Testis (tissue), 3 donors: Measurements from ENCODE around the gene GRIK5. TPM values are rescaled to one million over a fixed set of nuclear protein-coding genes. Genes with fewer than 3 reads are reported as not detected.

ENCODE experiments used
- DNase-seq: peaks from one replicate; pipeline ENCODE4 v3.0.0-alpha.2; 2019
- H3K27ac ChIP-seq, 2 donors: fragments of 200-600 bp; sonication (generic); one replicate each; pipeline ENCODE4 v1.5.1; 2019
- H3K27me3 ChIP-seq: fragments of 200-600 bp; sonication (generic); one replicate; pipeline ENCODE4 v1.5.1; 2019
- H3K36me3 ChIP-seq: fragments of 200-600 bp; sonication (generic); one replicate; pipeline ENCODE4 v1.5.1; 2017; ENCODE audit warnings: low read depth; ENCODE audit errors: missing control alignments
- H3K4me1 ChIP-seq: fragments of 200-600 bp; sonication (generic); one replicate; pipeline ENCODE4 v1.5.1; 2019
- H3K4me3 ChIP-seq, 2 donors: fragments of 200-600 bp; sonication (generic); one replicate each; pipeline ENCODE4 v1.5.1; 2017 to 2019
- H3K9me3 ChIP-seq: fragments of 200-600 bp; sonication (generic); one replicate; pipeline ENCODE4 v1.5.1; 2017
- POLR2A ChIP-seq: fragments of 450-650 bp; IDR thresholded peaks from one replicate; pipeline ENCODE4 v1.6.1; 2017; ENCODE audit warnings: antibody characterized with exemption, mild to moderate bottlenecking, moderate library complexity
- WGBS, 2 donors: methylation state at CpG; one replicate each; pipeline ENCODE4 v1.1.5; 2018; 5-methylcytosine and 5-hydroxymethylcytosine counted together
- intact Hi-C: fragments of 100-400 bp; cut with DNase I; formaldehyde crosslinking; loops from one replicate; pipeline ENCODE4 v1.15.1; 2023; ENCODE audit warnings: low total_unique reads
- polyA plus RNA-seq: library from polyadenylated mRNA; stranded (reverse); fragments of 350-450 nt; fragmentation: Illumina TruSeq; extraction: RNeasy Lipid Tissue Mini Kit (QIAGEN cat#74804); gene quantifications from one replicate; pipeline ENCODE4 v1.2.3, GENCODE V29; 2014; ENCODE audit warnings: low read depth, low replicate concordance; ENCODE audit not compliant: insufficient read depth
- total RNA-seq, 2 donors: library from RNA; depleted of rRNA; stranded (reverse); fragments of >200 nt; gene quantifications; one replicate each; pipeline ENCODE4 v1.2.3, GENCODE V29; 2016
- TF ChIP-seq, protein P1 (sequence below), 3 experiments: fragments of 450-650 bp in 2 of 3; fragments of 200-600 bp in 1 of 3; sonication (generic) in 1 of 3; IDR thresholded peaks; one replicate each; pipeline ENCODE4 v1.5.1; 2016 to 2019; ENCODE audit warnings: antibody characterized with exemption in 3 of 3, mild to moderate bottlenecking in 2 of 3, moderate library complexity in 1 of 3

GRIK5 gene
- total and polyA plus RNA-seq, 3 donors from 2014 or later = 31.7 to 87.4 (median 43.8) TPM

- TF ChIP-seq, protein P1, sequence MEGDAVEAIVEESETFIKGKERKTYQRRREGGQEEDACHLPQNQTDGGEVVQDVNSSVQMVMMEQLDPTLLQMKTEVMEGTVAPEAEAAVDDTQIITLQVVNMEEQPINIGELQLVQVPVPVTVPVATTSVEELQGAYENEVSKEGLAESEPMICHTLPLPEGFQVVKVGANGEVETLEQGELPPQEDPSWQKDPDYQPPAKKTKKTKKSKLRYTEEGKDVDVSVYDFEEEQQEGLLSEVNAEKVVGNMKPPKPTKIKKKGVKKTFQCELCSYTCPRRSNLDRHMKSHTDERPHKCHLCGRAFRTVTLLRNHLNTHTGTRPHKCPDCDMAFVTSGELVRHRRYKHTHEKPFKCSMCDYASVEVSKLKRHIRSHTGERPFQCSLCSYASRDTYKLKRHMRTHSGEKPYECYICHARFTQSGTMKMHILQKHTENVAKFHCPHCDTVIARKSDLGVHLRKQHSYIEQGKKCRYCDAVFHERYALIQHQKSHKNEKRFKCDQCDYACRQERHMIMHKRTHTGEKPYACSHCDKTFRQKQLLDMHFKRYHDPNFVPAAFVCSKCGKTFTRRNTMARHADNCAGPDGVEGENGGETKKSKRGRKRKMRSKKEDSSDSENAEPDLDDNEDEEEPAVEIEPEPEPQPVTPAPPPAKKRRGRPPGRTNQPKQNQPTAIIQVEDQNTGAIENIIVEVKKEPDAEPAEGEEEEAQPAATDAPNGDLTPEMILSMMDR (IDR thresholded peaks at IDR 0.05) = no peak
- WGBS, 2 donors = 71 to 73% methylated on average over 7 of the region's 7 CpGs
- H3K4me1 ChIP-seq = peaks cover 4% of the 10 kb centered on the region
- no peak for DNase-seq
- no peaks in the 10 kb centered on the region for H3K9me3 ChIP-seq
- no peak overlapping the region for H3K4me3 ChIP-seq
- no peaks in the 10 kb centered on the region for H3K27me3 ChIP-seq
- no peaks in the 10 kb centered on the region for H3K36me3 ChIP-seq
- intact Hi-C loops = no loop called here
- H3K27ac ChIP-seq = no peak overlapping the region
Measured at GRCh38 chr19:41999878-42000208, 70.2 kb downstream of the GRIK5 start.

DNA sequence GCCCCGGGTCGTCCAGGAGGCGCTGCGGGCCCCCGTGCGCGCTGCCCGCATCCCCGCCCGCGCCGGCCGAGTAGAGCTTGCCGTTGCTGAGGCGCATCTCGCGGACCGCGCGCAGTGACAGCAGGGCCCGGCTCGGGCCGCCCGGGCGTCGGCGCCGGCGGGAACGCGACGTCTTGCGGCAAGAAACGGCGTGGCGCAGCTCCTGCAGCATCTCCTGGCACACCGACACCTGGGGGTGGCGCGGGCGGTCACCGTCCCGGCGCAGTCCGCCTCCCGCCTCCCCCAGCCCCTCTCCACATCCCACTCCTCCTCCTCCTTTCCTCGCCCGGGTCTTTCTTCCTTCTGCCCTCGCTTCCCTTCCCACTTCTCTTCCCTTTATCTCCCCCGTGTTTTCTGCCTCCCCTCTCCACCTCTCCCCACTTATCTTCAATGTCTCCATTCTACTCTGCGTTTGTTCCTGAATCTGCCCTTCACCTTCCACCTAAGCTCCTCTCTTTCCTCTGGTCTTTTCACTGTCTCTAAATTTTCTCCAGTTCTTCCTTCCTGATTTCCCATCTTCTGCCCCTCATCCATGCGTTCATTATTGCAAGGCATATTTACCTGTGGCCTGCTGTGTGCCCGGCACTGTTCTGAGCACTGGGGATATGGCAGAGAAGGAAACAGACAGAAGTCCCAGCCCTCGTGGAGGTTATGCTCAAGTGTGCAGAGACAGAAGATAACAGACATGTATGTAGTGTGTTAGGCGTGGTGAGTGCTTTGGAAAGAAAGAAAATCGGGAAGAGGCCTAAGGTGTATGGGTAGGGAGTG lies 70.7 kb downstream of the GRIK5 start:
- H3K9me3 ChIP-seq = no peaks in the 10 kb centered on the region
- no peak for DNase-seq
- H3K27me3 ChIP-seq = no peaks in the 10 kb centered on the region
- no peak overlapping the region for H3K4me3 ChIP-seq
- TF ChIP-seq, protein P1 (IDR thresholded peaks at IDR 0.05) = no peak
- TF ChIP-seq POLR2A = no peak
- 20 to 30% methylated on average over 35 of the region's 55 CpGs for WGBS, 2 donors
- H3K4me1 ChIP-seq = peaks cover 4% of the 10 kb centered on the region
- H3K27ac ChIP-seq = no peak overlapping the region
- H3K36me3 ChIP-seq = no peaks in the 10 kb centered on the region
- intact Hi-C loops = no loop called here

DNA sequence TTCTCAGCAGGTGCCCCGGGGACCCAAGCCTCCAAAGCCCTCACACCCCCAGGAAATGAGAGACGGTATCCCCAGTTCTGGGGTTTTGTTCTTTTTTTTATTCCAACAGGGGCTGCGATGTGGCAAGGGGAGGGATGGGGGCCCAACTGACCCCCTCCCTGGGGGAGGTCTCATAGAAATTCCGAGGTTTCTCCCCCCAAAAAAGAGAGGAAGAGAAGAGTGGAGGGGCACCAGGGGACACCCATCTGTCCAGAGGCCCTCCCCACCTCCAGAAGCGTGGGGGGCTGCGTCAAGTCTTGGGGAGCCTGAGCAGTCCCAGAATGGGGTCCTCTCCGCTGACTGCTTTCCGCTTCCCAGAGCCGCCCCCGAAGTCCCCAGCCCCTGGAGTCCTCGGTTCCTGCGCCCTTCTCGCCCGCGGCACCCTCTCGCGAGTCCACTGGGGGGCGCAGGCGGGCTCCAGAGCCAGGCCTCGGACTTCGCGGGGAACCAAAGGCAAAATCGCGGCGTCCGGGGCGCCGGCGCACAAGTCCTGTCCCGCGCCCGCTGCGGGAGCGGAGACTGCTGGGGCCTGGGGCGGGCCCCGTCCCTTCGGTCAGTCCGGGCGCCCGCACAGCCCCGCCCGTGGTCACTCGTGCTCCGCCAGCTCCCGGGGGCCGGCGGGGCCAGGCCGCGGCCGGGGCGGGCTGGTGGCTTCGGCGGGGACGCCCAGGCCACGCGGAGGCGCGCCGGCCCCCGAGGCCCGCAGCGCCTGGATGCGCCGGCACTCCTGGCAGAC lies 71.6 kb downstream of the GRIK5 start:
- no peaks in the 10 kb centered on the region for H3K27me3 ChIP-seq
- no peak overlapping the region for H3K4me3 ChIP-seq
- H3K4me1 ChIP-seq = peaks cover 4% of the 10 kb centered on the region
- intact Hi-C loops = no loop called here
- H3K9me3 ChIP-seq = no peaks in the 10 kb centered on the region
- DNase-seq = peak; percentile 48
- TF ChIP-seq, protein P1 (IDR thresholded peaks at IDR 0.05) = peak in 2 of 3 experiments; percentile 38 to 53
- TF ChIP-seq POLR2A = no peak
- 11 to 15% methylated on average over 6 to 53 of the region's 64 CpGs for WGBS, 2 donors
- H3K36me3 ChIP-seq = no peaks in the 10 kb centered on the region
- no peak overlapping the region for H3K27ac ChIP-seq

- H3K36me3 ChIP-seq = no peaks in the 10 kb centered on the region
- no peaks in the 10 kb centered on the region for H3K9me3 ChIP-seq
- H3K4me1 ChIP-seq = peaks cover 4% of the 10 kb centered on the region
- DNase-seq = no peak
- intact Hi-C loops = no loop called here
- no peak for TF ChIP-seq POLR2A
- TF ChIP-seq, protein P1 (IDR thresholded peaks at IDR 0.05) = no peak
- H3K27ac ChIP-seq = no peak overlapping the region
- H3K27me3 ChIP-seq = no peaks in the 10 kb centered on the region
- H3K4me3 ChIP-seq = no peak overlapping the region
- WGBS, 2 donors = 4 to 9% methylated on average over 13 to 14 of the region's 14 CpGs
Measured at GRCh38 chr19:41997851-41998229, 72.2 kb downstream of the GRIK5 start.
